Lower lobe of right lung (tissue), 2 donors: ENCODE data around the gene HSCB. TPM values are rescaled to one million over a fixed set of nuclear protein-coding genes. Genes with fewer than 3 reads are reported as not detected.

ENCODE experiments used
- ATAC-seq, 2 donors: fragments of 200-7000 bp; cut with Tn5 transposase; one replicate each; pipeline ENCODE4 v1.9.1; 2020 to 2022; ENCODE audit warnings: mild to moderate bottlenecking in 2 of 2, moderate library complexity in 2 of 2
- DNase-seq: peaks from one replicate; pipeline ENCODE4 v3.0.0-alpha.2; 2020
- H3K27ac ChIP-seq: fragments of 200-600 bp; one replicate; pipeline ENCODE4 v1.8.0; 2022
- H3K27me3 ChIP-seq: fragments of 200-600 bp; one replicate; pipeline ENCODE4 v1.8.0; 2022; ENCODE audit warnings: low read depth
- H3K36me3 ChIP-seq: fragments of 200-600 bp; one replicate; pipeline ENCODE4 v1.8.0; 2022; ENCODE audit warnings: mild to moderate bottlenecking
- H3K4me1 ChIP-seq: fragments of 200-600 bp; one replicate; pipeline ENCODE4 v1.8.0; 2022
- H3K4me3 ChIP-seq: fragments of 200-600 bp; one replicate; pipeline ENCODE4 v1.8.0; 2022; ENCODE audit warnings: mild to moderate bottlenecking
- H3K9me3 ChIP-seq: fragments of 200-600 bp; one replicate; pipeline ENCODE4 v1.8.0; 2022
- intact Hi-C: fragments of 100-400 bp; cut with DNase I; formaldehyde crosslinking; loops from one replicate; pipeline ENCODE4 v1.11.0; 2022
- total RNA-seq: library from RNA; stranded (reverse); fragmentation: NEBNext Ultra II Directional; extraction: Animal tissue kit (Norgen Biotek cat#: 25700); gene quantifications from one replicate; pipeline ENCODE4 v1.2.1, GENCODE V29; 2021
- TF ChIP-seq, protein P1 (sequence below): fragments of 200-600 bp; IDR thresholded peaks from one replicate; pipeline ENCODE4 v1.8.0; 2022; ENCODE audit warnings: antibody characterized with exemption, mild to moderate bottlenecking
- donor health status: DM: no; HTN: yes; CAD: no; lungs with severe emphysema.

The HSCB gene
- total RNA-seq, 1 donor from 2014 or later: 13.4 TPM

DNA sequence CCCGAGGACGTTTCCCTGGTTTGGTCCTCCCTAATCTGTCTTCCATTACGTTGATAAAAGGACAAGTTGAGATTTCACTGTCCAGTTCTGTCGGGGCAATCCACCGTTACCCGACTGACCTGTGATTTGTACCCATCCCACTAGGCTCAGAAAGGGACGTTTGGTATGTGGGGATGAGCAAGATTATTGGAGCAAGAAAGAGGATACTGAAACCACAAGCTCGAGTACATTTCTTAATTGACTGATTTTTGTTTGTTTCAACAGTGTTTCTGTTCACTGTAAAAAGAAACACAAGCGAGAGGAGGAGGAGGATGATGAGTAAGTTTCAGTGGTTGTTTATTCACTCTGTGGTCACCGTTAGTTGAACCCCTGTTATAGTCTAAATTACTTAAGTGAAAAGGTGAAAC is 31.6 kb downstream of the HSCB start:
- intact Hi-C loops: no loop called here
- Histone ChIP-seq H3K27ac (peak overlapping the region; percentile 97), H3K4me3 (peak overlapping the region; percentile 83), H3K36me3 (peaks cover 40% of the 10 kb centered on the region), H3K9me3 (peaks cover 6% of the 10 kb centered on the region), H3K4me1 (peaks cover 23% of the 10 kb centered on the region), H3K27me3 (no peaks in the 10 kb centered on the region)
- TF ChIP-seq, protein P1, sequence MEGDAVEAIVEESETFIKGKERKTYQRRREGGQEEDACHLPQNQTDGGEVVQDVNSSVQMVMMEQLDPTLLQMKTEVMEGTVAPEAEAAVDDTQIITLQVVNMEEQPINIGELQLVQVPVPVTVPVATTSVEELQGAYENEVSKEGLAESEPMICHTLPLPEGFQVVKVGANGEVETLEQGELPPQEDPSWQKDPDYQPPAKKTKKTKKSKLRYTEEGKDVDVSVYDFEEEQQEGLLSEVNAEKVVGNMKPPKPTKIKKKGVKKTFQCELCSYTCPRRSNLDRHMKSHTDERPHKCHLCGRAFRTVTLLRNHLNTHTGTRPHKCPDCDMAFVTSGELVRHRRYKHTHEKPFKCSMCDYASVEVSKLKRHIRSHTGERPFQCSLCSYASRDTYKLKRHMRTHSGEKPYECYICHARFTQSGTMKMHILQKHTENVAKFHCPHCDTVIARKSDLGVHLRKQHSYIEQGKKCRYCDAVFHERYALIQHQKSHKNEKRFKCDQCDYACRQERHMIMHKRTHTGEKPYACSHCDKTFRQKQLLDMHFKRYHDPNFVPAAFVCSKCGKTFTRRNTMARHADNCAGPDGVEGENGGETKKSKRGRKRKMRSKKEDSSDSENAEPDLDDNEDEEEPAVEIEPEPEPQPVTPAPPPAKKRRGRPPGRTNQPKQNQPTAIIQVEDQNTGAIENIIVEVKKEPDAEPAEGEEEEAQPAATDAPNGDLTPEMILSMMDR: no peak
- ATAC-seq: no peak
- no peak for DNase-seq

- DNase-seq: no peak
- H3K36me3 ChIP-seq: peaks cover 43% of the 10 kb centered on the region
- no peaks in the 10 kb centered on the region for H3K27me3 ChIP-seq
- no peaks in the 10 kb centered on the region for H3K9me3 ChIP-seq
- no peak overlapping the region for H3K27ac ChIP-seq
- intact Hi-C loops: no loop called here
- peak overlapping the region; percentile 83 for H3K4me3 ChIP-seq
- TF ChIP-seq, protein P1: no peak
- no peak for ATAC-seq
- peaks cover 32% of the 10 kb centered on the region for H3K4me1 ChIP-seq
Observed at GRCh38 chr22:28774378-28774777, 32.5 kb downstream of the HSCB start.

DNA sequence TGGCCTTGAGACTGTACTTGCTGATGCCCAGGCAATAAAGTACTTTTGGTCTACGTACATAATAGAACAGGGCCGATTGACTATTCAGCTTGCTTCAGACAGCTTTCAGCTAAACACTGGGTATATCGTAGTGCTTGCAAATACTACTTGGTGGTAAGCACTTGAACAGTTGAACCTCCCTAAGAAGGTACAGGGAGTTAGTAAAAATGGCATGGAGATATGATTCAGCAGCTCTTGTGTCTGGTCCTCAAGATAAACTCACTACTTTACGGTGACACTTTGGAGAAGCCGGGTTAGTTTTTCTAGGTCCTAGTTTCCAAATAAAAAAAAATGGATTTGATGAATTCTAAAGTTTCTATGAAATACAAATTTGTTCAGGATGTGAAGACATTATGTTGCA is 38.0 kb downstream of the HSCB start:
- H3K4me1 ChIP-seq: peaks cover 48% of the 10 kb centered on the region
- ATAC-seq: peak in 1 of 2 donors; percentile 42
- no peak overlapping the region for H3K27ac ChIP-seq
- intact Hi-C loops: no loop called here
- no peak overlapping the region for H3K4me3 ChIP-seq
- no peak for DNase-seq
- H3K27me3 ChIP-seq: no peaks in the 10 kb centered on the region
- H3K9me3 ChIP-seq: no peaks in the 10 kb centered on the region
- TF ChIP-seq, protein P1: no peak
- peaks cover 89% of the 10 kb centered on the region for H3K36me3 ChIP-seq

DNA sequence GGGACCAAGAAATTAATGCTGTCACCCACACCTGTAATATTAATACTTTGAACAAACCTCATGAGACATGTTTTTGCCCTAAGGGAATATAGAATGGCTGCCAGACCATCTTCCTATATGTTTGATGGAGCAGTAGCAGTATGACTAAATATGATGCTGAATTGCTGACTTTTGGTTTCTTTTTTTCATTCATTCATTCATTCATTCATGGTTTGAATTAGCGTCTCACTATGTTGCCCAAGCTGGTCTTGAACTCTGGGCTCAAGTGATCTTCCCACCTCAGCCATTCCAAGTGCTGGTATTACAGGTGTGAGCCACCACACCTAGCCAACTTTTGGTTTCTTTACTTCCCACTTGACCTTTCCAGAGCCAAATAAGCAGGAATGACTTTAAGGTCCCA is 38.5 kb downstream of the HSCB start:
- ATAC-seq: no peak
- TF ChIP-seq, protein P1: no peak
- Histone ChIP-seq H3K27me3 (no peaks in the 10 kb centered on the region), H3K4me1 (peaks cover 49% of the 10 kb centered on the region), H3K27ac (no peak overlapping the region), H3K4me3 (no peak overlapping the region), H3K36me3 (peaks cover 89% of the 10 kb centered on the region), H3K9me3 (no peaks in the 10 kb centered on the region)
- intact Hi-C loops: no loop called here
- DNase-seq: no peak

DNA sequence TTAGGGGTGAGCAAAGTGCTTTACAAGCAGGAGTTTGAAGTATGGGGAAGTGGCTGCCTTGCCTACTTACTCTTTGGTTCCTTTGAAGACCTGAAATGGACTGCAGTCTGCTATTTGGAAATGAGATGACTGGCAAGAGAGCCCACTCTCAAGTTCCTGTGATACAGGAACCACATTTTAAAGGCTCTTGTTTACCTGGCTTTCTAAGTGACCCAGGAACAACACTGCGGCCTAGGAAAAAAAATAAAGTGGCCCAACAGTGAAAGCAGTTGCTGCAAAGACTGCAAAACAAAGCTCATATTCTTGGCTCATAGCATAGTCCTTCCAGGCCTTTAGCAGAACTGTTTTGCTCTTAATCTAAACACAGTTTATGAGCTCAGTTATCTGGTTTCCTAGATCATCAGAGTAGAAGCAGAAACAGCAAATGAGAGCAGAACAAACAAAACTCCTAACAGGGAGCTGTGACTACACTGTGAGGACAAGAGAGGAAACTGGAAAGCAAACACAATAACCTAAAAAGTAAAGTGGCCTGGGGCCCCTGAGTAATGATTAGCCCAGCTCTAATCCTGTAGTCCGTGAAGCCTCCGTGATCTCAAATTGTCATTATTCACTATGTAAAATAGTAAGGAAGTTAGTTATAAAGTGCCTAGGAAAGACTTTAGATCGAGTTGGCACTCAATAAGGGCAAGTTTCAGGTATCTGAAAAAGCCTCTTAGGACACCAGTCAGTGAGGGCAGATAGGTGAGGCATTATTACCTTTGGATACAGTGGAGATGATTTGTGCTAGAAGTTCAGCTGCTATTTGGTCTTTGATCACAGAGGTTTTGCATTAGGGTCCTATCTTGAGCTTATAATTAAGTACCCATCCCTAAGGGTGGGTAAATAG is 42.2 kb downstream of the HSCB start:
- Histone ChIP-seq H3K4me3 (peak overlapping the region; percentile 7), H3K4me1 (peaks cover 42% of the 10 kb centered on the region), H3K27me3 (no peaks in the 10 kb centered on the region), H3K9me3 (no peaks in the 10 kb centered on the region), H3K27ac (peak overlapping the region; percentile 74), H3K36me3 (peaks cover 94% of the 10 kb centered on the region)
- intact Hi-C loops: no loop called here
- peak; percentile 87 for ATAC-seq
- DNase-seq: no peak
- TF ChIP-seq, protein P1: no peak
